IPS-20b (cell line): ENCODE results near the gene DGKZ.
A peak's percentile ranks its signal among the peaks of the same experiment; 100 is the strongest.

ENCODE experiments used
- H3K27ac ChIP-seq: one replicate; pipeline ENCODE4 v1.5.1; 2013; ENCODE audit warnings: low read length
- H3K27me3 ChIP-seq: 2 replicates; pipeline ENCODE4 v1.6.1; 2013; ENCODE audit warnings: mild to moderate bottlenecking, low read length, inconsistent platforms; ENCODE audit not compliant: insufficient read depth
- H3K36me3 ChIP-seq: 2 replicates; pipeline ENCODE4 v1.6.1; 2013; ENCODE audit warnings: low read depth, mild to moderate bottlenecking, inconsistent platforms, low read length, moderate library complexity; ENCODE audit not compliant: insufficient read depth
- H3K4me1 ChIP-seq: 2 replicates; pipeline ENCODE4 v1.6.1; 2013; ENCODE audit warnings: mild to moderate bottlenecking, control low read depth, inconsistent platforms, low read length, moderate library complexity; ENCODE audit not compliant: insufficient read depth
- H3K4me3 ChIP-seq: 2 replicates; pipeline ENCODE4 v1.5.1; 2013; ENCODE audit warnings: mild to moderate bottlenecking, low read length, inconsistent platforms
- H3K9ac ChIP-seq: 2 replicates; pipeline ENCODE4 v1.6.1; 2013; ENCODE audit warnings: low read depth, mild to moderate bottlenecking, inconsistent platforms, low read length, moderate library complexity
- H3K9me3 ChIP-seq: 2 replicates; pipeline ENCODE4 v1.6.1; 2013; ENCODE audit warnings: mild to moderate bottlenecking, low read depth, low read length, inconsistent platforms; ENCODE audit not compliant: insufficient read depth

Gene DGKZ

DNA sequence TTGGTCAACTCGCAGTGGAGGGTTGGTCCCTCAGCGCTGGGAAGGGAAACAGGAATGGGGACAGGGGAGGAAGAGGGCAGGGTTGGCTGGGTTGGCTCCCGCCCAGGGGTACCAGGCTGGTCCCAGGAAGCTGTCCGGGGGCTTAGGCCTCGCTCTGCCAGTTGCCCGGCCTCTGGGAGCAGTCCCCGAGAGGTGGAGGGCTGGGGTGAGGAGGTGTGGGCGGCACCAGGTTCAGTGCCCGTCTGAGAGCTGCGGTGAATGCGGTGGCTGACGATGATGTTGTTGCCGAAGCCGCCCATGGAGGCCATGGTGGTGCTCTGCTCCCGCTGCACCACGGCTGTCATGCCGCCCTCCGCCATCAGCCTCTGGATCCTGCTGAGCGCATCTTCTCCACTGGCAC, 50.3 kb downstream of the DGKZ start:
- Histone ChIP-seq H3K9ac (no peak overlapping the region), H3K4me3 (no peak overlapping the region), H3K36me3 (peaks cover 16% of the 10 kb centered on the region), H3K4me1 (no peaks in the 10 kb centered on the region), H3K9me3 (no peaks in the 10 kb centered on the region), H3K27me3 (peaks cover 19% of the 10 kb centered on the region), H3K27ac (no peak overlapping the region)

- no peaks in the 10 kb centered on the region for H3K27me3 ChIP-seq
- H3K9me3 ChIP-seq, result no peaks in the 10 kb centered on the region
- H3K4me3 ChIP-seq, result no peak overlapping the region
- peaks cover 16% of the 10 kb centered on the region for H3K36me3 ChIP-seq
- no peak overlapping the region for H3K27ac ChIP-seq
- no peak overlapping the region for H3K9ac ChIP-seq
- no peaks in the 10 kb centered on the region for H3K4me1 ChIP-seq
These were observed 56.0 kb downstream of the DGKZ start for GRCh38 chr11:46402957-46403902.

DNA sequence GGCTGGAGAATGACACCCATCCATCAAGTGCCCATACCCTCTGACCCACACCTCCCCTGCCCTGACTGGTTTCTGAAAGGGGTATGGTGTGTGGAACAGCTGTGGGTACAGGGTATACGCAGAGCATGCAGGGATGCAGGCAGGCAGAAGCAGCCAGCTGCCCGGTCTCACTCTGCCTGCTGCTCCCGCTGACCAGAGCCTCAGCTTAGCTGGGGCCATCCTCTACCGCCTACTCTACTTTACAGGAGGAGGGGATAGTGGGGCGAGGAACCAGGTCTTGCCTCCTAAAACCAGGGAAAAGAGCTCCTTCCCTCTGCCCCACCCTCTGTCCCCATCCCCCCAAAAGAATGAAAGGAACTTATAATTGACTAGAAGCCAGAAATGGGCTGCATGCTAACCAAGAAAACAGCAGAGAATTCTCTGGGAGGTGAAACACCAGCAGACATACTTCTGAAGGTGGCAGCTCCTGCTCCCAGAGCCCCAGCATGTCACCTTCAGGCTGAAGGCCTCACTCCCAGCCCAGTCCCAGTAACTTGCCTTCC, 57.3 kb downstream of the DGKZ start:
- H3K9me3 ChIP-seq, result no peaks in the 10 kb centered on the region
- no peak overlapping the region for H3K4me3 ChIP-seq
- H3K27me3 ChIP-seq, result no peaks in the 10 kb centered on the region
- peaks cover 25% of the 10 kb centered on the region for H3K36me3 ChIP-seq
- H3K9ac ChIP-seq, result no peak overlapping the region
- no peaks in the 10 kb centered on the region for H3K4me1 ChIP-seq
- H3K27ac ChIP-seq, result no peak overlapping the region

DNA sequence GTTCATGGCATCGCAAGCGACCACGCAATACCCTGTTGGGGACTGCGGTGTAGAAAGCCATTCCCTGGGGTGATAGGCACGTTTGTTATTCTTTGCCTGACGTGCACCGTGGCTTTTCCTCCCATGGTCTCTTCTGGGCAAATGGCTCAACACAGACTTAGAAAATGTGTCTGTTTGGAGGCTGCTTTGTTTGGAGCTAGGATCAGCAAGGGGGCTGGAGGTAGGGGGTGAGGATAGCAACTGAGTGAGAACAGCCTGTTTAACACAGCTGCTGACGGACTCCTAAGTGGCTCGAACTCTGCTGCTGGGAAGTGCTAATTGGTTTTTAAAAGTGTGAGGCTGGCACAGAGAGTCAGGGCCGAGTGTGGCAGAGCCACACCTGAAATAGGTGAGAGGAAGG, 60.4 kb downstream of the DGKZ start:
- H3K36me3 ChIP-seq, result peaks cover 29% of the 10 kb centered on the region
- no peaks in the 10 kb centered on the region for H3K9me3 ChIP-seq
- no peak overlapping the region for H3K27ac ChIP-seq
- H3K4me3 ChIP-seq, result no peak overlapping the region
- H3K4me1 ChIP-seq, result no peaks in the 10 kb centered on the region
- H3K27me3 ChIP-seq, result no peaks in the 10 kb centered on the region
- H3K9ac ChIP-seq, result no peak overlapping the region

DNA sequence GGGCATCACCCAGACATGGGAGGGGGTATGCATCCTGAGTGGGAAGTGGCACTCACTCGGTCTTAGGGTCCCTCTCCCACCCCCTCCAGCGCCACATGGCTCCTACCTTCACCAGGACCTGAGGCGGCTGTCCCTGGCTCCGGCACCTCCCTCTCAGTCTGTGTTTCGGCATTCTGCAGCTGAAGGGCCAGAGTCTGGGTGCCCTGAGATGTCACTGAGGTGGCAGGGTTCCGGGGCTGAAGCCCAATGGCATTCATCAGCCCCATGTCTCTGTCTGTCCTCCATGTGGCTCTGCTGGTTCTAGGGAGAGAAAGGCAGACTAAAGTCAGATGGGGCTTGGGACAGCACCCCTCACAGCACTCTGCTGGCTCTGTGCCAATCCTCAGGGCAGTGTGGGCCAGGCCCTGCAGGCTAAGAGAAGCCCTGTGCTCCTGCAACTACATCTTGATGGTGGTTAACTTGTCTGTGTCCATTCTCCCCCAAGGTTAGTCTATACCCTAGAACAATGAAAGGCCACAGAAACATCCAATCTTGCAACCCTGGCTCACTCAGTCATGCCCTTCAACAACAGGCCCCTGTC, 61.2 kb downstream of the DGKZ start:
- no peaks in the 10 kb centered on the region for H3K27me3 ChIP-seq
- no peaks in the 10 kb centered on the region for H3K9me3 ChIP-seq
- no peak overlapping the region for H3K9ac ChIP-seq
- H3K4me3 ChIP-seq, result no peak overlapping the region
- no peak overlapping the region for H3K27ac ChIP-seq
- H3K4me1 ChIP-seq, result no peaks in the 10 kb centered on the region
- H3K36me3 ChIP-seq, result peaks cover 35% of the 10 kb centered on the region

GRCh38 chr11:46410021-46410420, 62.8 kb downstream of the DGKZ start:
- Histone ChIP-seq H3K27ac (no peak overlapping the region), H3K4me3 (no peak overlapping the region), H3K9ac (no peak overlapping the region), H3K4me1 (no peaks in the 10 kb centered on the region), H3K36me3 (peaks cover 46% of the 10 kb centered on the region), H3K9me3 (no peaks in the 10 kb centered on the region), H3K27me3 (no peaks in the 10 kb centered on the region)

DNA sequence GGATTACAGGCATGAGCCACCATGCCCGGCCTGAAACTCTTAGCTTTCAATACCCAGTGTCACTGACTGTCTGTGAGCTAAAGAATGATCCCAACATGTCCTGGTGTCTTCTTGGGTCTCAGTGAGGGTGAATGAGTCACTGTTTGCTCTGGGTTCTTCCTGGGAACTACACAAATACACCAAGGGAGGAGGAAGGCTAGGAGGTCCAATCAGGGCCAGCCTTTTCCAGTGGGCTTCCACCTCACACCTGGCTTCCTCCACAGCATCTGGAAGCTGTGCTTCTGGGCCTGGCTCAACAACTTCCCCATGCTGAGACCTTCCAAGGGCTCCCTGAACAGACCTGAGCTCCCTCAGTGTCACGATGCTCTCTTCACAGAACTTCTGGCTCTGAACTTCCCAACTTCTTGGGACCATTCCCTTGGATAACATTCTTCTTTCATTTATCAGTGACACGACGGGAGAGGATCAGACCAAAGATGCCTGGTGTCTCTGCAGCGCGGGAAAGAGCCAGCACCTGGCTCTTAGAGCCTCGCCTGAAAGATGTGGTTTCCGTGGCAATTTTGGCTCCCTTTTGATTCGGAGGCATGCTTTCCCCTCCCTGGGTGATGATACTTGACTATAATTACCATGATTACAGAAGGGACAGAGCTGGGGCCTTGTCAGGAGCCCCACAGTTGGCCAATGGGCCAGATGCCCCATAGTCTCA, 66.7 kb downstream of the DGKZ start:
- no peak overlapping the region for H3K27ac ChIP-seq
- H3K9me3 ChIP-seq, result no peaks in the 10 kb centered on the region
- no peak overlapping the region for H3K4me3 ChIP-seq
- no peak overlapping the region for H3K9ac ChIP-seq
- H3K4me1 ChIP-seq, result peaks cover 2% of the 10 kb centered on the region; the same call in 1 of the 2 replicates
- H3K36me3 ChIP-seq, result peaks cover 45% of the 10 kb centered on the region
- no peaks in the 10 kb centered on the region for H3K27me3 ChIP-seq

DNA sequence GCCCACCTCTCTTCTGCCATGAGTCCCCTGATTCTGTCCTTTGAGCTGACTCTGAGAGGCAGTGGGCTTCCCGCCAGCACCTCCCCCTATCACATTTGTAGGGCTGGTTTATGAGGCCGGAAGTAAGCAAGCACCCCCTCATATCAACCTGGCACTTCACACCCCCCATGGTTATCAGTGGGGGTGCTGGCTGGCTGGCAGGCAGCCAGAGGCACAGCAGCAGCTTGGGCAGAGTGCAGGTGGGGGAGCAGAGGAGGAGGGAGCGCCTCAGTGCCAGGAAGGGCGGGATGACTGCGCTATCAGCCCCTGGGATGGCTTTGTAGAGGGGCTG, 67.2 kb downstream of the DGKZ start:
- peaks cover 43% of the 10 kb centered on the region for H3K36me3 ChIP-seq
- H3K9ac ChIP-seq, result no peak overlapping the region
- no peaks in the 10 kb centered on the region for H3K27me3 ChIP-seq
- H3K27ac ChIP-seq, result no peak overlapping the region
- peaks cover 2% of the 10 kb centered on the region; the same call in 1 of the 2 replicates for H3K4me1 ChIP-seq
- H3K9me3 ChIP-seq, result no peaks in the 10 kb centered on the region
- H3K4me3 ChIP-seq, result no peak overlapping the region

GRCh38 chr11:46414879-46415278, 67.6 kb downstream of the DGKZ start:
- H3K9ac ChIP-seq, result no peak overlapping the region
- H3K36me3 ChIP-seq, result peaks cover 38% of the 10 kb centered on the region
- peaks cover 2% of the 10 kb centered on the region; the same call in 1 of the 2 replicates for H3K4me1 ChIP-seq
- H3K9me3 ChIP-seq, result no peaks in the 10 kb centered on the region
- H3K27me3 ChIP-seq, result no peaks in the 10 kb centered on the region
- no peak overlapping the region for H3K27ac ChIP-seq
- no peak overlapping the region for H3K4me3 ChIP-seq

GRCh38 chr11:46417711-46418110, 70.4 kb downstream of the DGKZ start:
- no peaks in the 10 kb centered on the region for H3K27me3 ChIP-seq
- no peak overlapping the region for H3K27ac ChIP-seq
- H3K9ac ChIP-seq, result peak overlapping the region; percentile 16; the same call in 1 of the 2 replicates
- no peak overlapping the region for H3K4me3 ChIP-seq
- peaks cover 2% of the 10 kb centered on the region; the same call in 1 of the 2 replicates for H3K4me1 ChIP-seq
- H3K36me3 ChIP-seq, result peaks cover 52% of the 10 kb centered on the region
- no peaks in the 10 kb centered on the region for H3K9me3 ChIP-seq

- Histone ChIP-seq H3K9me3 (no peaks in the 10 kb centered on the region), H3K4me1 (peaks cover 2% of the 10 kb centered on the region; the same call in 1 of the 2 replicates), H3K27ac (no peak overlapping the region), H3K36me3 (peaks cover 46% of the 10 kb centered on the region), H3K9ac (no peak overlapping the region), H3K27me3 (no peaks in the 10 kb centered on the region), H3K4me3 (no peak overlapping the region)
These were observed 71.5 kb downstream of the DGKZ start for GRCh38 chr11:46418751-46419150.
